Measurements from ENCODE around the gene RPS6KL1.

DNA sequence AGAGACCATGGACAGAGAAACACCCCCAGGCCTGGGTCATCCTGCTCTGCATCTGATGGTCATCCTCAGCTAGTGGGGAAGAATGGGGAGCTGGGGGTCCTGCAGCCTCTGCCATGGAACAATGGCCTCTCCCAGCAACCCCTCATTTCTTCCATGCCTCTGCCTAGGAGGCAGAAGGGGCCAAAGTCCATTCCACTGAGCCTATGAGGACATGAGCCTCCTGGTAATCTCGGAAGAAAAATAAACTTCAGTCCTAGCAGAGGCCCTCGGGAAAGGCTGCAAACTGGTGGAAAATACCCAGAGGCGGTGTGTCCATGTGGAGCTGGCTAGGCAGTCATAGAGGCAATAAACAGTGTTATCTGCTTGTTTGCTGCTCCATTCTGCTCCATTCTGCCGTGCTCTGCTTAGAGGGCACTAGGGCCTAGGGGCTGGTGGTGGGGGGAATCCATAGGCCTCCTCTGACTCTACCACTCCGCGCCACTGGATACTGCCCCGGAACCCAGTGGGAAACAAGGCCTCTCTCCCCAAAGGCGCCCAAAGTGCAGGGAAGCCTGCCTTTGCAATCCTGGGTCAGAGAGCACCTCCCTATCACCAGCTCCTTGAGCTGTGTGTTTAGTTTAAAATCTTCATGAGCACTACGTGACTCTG is 27.9 kb upstream of the RPS6KL1 start:
- TF ChIP-seq YY1 (IDR thresholded peaks at IDR 0.05; ENCODE audit: insufficient read depth, insufficient read length) (no peak), ZNF274 (IDR thresholded peaks at IDR 0.05; ENCODE audit: low read depth, low read length) (no peak)

Measured in NT2/D1 (cell line).